HUES6 (cell line): ENCODE measurements around the gene RNF13.

Experiments used
- H3K27ac ChIP-seq: 2 replicates; pipeline ENCODE4 v1.7.0; 2013; ENCODE audit warnings: low read depth, mild to moderate bottlenecking, low read length, inconsistent platforms
- H3K27me3 ChIP-seq: 2 replicates; pipeline ENCODE4 v1.6.1; 2013; ENCODE audit warnings: low read length; ENCODE audit not compliant: control insufficient read depth, insufficient read depth
- H3K36me3 ChIP-seq: 2 replicates; pipeline ENCODE4 v1.6.1; 2013; ENCODE audit warnings: low read length; ENCODE audit not compliant: control insufficient read depth, insufficient read depth
- H3K4me1 ChIP-seq: 2 replicates; pipeline ENCODE4 v1.6.1; 2013; ENCODE audit warnings: low read length; ENCODE audit not compliant: control insufficient read depth, insufficient read depth
- H3K4me3 ChIP-seq: 2 replicates; pipeline ENCODE4 v1.5.1; 2013; ENCODE audit warnings: low read depth, low read length
- H3K9ac ChIP-seq: one replicate; pipeline ENCODE4 v1.6.1; 2013; ENCODE audit warnings: mild to moderate bottlenecking, low read length
- H3K9me3 ChIP-seq: 2 replicates; pipeline ENCODE4 v1.6.1; 2013; ENCODE audit warnings: low read depth, low read length; ENCODE audit not compliant: control insufficient read depth, insufficient read depth

The RNF13 gene

DNA sequence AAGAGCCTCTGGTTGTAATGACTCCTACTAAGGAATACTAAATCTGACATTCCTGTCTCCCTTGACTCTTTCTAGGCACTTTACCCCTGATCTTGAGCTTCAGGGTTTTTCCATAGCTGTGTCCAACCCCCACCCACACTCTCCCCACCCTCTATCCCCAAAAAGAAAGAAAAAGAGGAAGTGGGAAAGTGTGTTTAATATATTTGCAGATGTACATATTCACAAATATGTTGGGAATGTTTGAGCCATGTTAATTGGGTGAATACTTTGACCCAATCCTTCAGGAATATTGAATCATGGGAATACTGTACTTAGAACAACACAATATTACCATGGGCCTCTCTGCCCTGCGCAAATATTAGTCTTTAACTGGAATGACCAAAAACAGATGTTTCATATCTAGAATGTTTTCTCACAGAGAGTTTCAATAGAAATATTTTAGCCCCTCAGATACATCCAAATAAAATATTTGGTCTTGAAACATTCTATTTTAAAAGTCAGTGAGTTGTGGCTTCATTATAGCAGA is 177.5 kb downstream of the RNF13 start:
- Histone ChIP-seq H3K4me3 (no peak overlapping the region), H3K27ac (no peak overlapping the region), H3K9ac (no peak overlapping the region), H3K4me1 (peaks cover 13% of the 10 kb centered on the region), H3K9me3 (peaks cover 17% of the 10 kb centered on the region), H3K36me3 (no peaks in the 10 kb centered on the region), H3K27me3 (no peaks in the 10 kb centered on the region)

GRCh38 chr3:149992416-149993058 is 179.5 kb downstream of the RNF13 start:
- Histone ChIP-seq H3K27me3 (no peaks in the 10 kb centered on the region), H3K9me3 (peaks cover 17% of the 10 kb centered on the region), H3K9ac (no peak overlapping the region), H3K4me1 (peaks cover 13% of the 10 kb centered on the region), H3K4me3 (no peak overlapping the region), H3K36me3 (no peaks in the 10 kb centered on the region), H3K27ac (no peak overlapping the region)

DNA sequence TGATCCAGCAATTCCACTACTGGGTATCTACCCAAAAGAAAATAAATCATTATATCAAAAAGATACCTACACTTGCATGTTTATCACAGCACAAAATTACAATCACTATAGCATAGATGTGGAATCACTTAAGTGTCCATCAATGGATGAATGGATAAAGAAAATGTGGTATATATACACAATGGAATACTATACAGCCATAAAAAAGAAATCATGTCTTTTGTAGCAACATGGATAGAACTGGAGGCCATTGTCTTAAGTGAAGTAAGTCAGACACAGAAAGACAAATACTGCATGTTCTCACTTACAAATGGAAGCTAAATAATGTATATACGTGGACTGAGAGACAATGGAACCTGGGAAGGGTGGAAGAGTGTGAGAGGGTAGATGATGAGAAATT is 185.9 kb downstream of the RNF13 start:
- Histone ChIP-seq H3K36me3 (no peaks in the 10 kb centered on the region), H3K27ac (no peak overlapping the region), H3K4me3 (no peak overlapping the region), H3K9ac (no peak overlapping the region), H3K9me3 (peaks cover 7% of the 10 kb centered on the region; the same call in 1 of the 2 replicates), H3K27me3 (no peaks in the 10 kb centered on the region), H3K4me1 (no peaks in the 10 kb centered on the region)

GRCh38 chr3:149999421-149999820 is 186.4 kb downstream of the RNF13 start:
- no peaks in the 10 kb centered on the region for H3K4me1 ChIP-seq
- no peak overlapping the region for H3K4me3 ChIP-seq
- H3K9me3 ChIP-seq = peaks cover 4% of the 10 kb centered on the region; the same call in 1 of the 2 replicates
- H3K27me3 ChIP-seq = no peaks in the 10 kb centered on the region
- no peak overlapping the region for H3K9ac ChIP-seq
- H3K27ac ChIP-seq = no peak overlapping the region
- no peaks in the 10 kb centered on the region for H3K36me3 ChIP-seq

GRCh38 chr3:150000641-150001040 is 187.6 kb downstream of the RNF13 start:
- Histone ChIP-seq H3K27me3 (no peaks in the 10 kb centered on the region), H3K4me3 (no peak overlapping the region), H3K4me1 (no peaks in the 10 kb centered on the region), H3K36me3 (no peaks in the 10 kb centered on the region), H3K27ac (no peak overlapping the region), H3K9ac (no peak overlapping the region), H3K9me3 (no peaks in the 10 kb centered on the region)

GRCh38 chr3:150005243-150006112 is 192.5 kb downstream of the RNF13 start:
- Histone ChIP-seq H3K27ac (no peak overlapping the region), H3K4me3 (no peak overlapping the region), H3K9ac (no peak overlapping the region), H3K27me3 (no peaks in the 10 kb centered on the region), H3K9me3 (no peaks in the 10 kb centered on the region), H3K4me1 (no peaks in the 10 kb centered on the region), H3K36me3 (no peaks in the 10 kb centered on the region)

GRCh38 chr3:150006794-150007193 is 193.8 kb downstream of the RNF13 start:
- H3K27me3 ChIP-seq = no peaks in the 10 kb centered on the region
- H3K27ac ChIP-seq = no peak overlapping the region
- no peaks in the 10 kb centered on the region for H3K4me1 ChIP-seq
- H3K9ac ChIP-seq = no peak overlapping the region
- H3K36me3 ChIP-seq = no peaks in the 10 kb centered on the region
- no peak overlapping the region for H3K4me3 ChIP-seq
- H3K9me3 ChIP-seq = no peaks in the 10 kb centered on the region
